GM23338 (cell line): ENCODE measurements around the gene SLC23A3. TPM values are rescaled to one million over a fixed set of nuclear protein-coding genes. Genes with fewer than 3 reads are reported as not detected.

ENCODE experiments used
- ATAC-seq: fragments of 200-7000 bp; cut with Tn5 transposase; 3 replicates; pipeline ENCODE4 v1.9.1; 2020
- DNase-seq: peaks from one replicate; pipeline ENCODE4 v3.0.0-alpha.2; 2015; ENCODE audit warnings: low spot score
- H2AFZ ChIP-seq: fragments of 200-600 bp; sonication (generic); 2 replicates; pipeline ENCODE4 v1.8.0; 2016; ENCODE audit warnings: antibody characterized with exemption, mild to moderate bottlenecking, moderate library complexity
- H3F3A ChIP-seq: fragments of 200-600 bp; sonication (generic); replicated peaks from 2 replicates; pipeline ENCODE4 v1.8.0; 2017; ENCODE audit warnings: antibody characterized with exemption, mixed run types, low read depth
- H3K27ac ChIP-seq: fragments of 200-600 bp; sonication (generic); 2 replicates; pipeline ENCODE4 v1.6.1; 2016; ENCODE audit warnings: low read depth
- H3K27me3 ChIP-seq: fragments of 200-600 bp; sonication (generic); 2 replicates; pipeline ENCODE4 v1.8.0; 2016; ENCODE audit warnings: mild to moderate bottlenecking, mixed run types, moderate library complexity; ENCODE audit not compliant: insufficient read depth
- H3K36me3 ChIP-seq: fragments of 200-600 bp; sonication (generic); 2 replicates; pipeline ENCODE4 v1.8.0; 2016; ENCODE audit warnings: mild to moderate bottlenecking; ENCODE audit not compliant: insufficient read depth
- H3K4me1 ChIP-seq: fragments of 200-600 bp; sonication (generic); 2 replicates; pipeline ENCODE4 v1.8.0; 2016; ENCODE audit warnings: mild to moderate bottlenecking, moderate library complexity; ENCODE audit not compliant: insufficient read depth
- H3K4me2 ChIP-seq: fragments of 200-600 bp; sonication (generic); 2 replicates; pipeline ENCODE4 v1.7.1; 2017; ENCODE audit warnings: mixed run types
- H3K4me3 ChIP-seq: fragments of 200-600 bp; sonication (generic); 2 replicates; pipeline ENCODE4 v1.6.1; 2016; ENCODE audit warnings: mixed run types
- H3K79me2 ChIP-seq: fragments of 200-600 bp; sonication (generic); replicated peaks from 2 replicates; pipeline ENCODE4 v1.8.0; 2017; ENCODE audit warnings: mild to moderate bottlenecking; ENCODE audit not compliant: insufficient read depth
- H3K9me2 ChIP-seq: fragments of 200-600 bp; sonication (generic); 2 replicates; pipeline ENCODE4 v1.8.0; 2017; ENCODE audit not compliant: insufficient read depth
- H4K20me1 ChIP-seq: fragments of 200-600 bp; sonication (generic); replicated peaks from 2 replicates; pipeline ENCODE4 v1.8.0; 2017; ENCODE audit warnings: mild to moderate bottlenecking; ENCODE audit not compliant: insufficient read depth
- H3K27ac Mint-ChIP-seq: 2 replicates; pipeline ENCODE4 v1.8.0; 2020; ENCODE audit warnings: inconsistent platforms, mild to moderate bottlenecking, moderate library complexity, mixed read lengths
- H3K27me3 Mint-ChIP-seq: 3 replicates; pipeline ENCODE4 v1.8.0; 2022; ENCODE audit warnings: low read depth, mild to moderate bottlenecking, moderate library complexity, mixed read lengths, inconsistent platforms; ENCODE audit not compliant: insufficient read depth, poor library complexity
- H3K36me3 Mint-ChIP-seq: 3 replicates; pipeline ENCODE4 v1.8.0; 2021; ENCODE audit warnings: low read depth, mild to moderate bottlenecking, inconsistent platforms, moderate library complexity, mixed read lengths
- H3K4me1 Mint-ChIP-seq: 3 replicates; pipeline ENCODE4 v1.8.0; 2020; ENCODE audit warnings: mild to moderate bottlenecking, inconsistent platforms, mixed read lengths
- H3K4me3 Mint-ChIP-seq: 3 replicates; pipeline ENCODE4 v1.8.0; 2021; ENCODE audit warnings: moderate library complexity, mild to moderate bottlenecking, inconsistent platforms, mixed read lengths
- H3K9me3 Mint-ChIP-seq: 3 replicates; pipeline ENCODE4 v1.8.0; 2020; ENCODE audit warnings: moderate library complexity, mild to moderate bottlenecking, inconsistent platforms, mixed read lengths
- CREB1 ChIP-seq: fragments of 250-450 bp; sonication (Bioruptor Pico); IDR thresholded peaks from 2 replicates; pipeline ENCODE4 v1.5.0; 2020; ENCODE audit warnings: low read depth, mild to moderate bottlenecking, moderate library complexity
- EZH2phosphoT487 ChIP-seq: fragments of 200-600 bp; sonication (generic); IDR thresholded peaks from one replicate; pipeline ENCODE4 v1.8.1; 2018; ENCODE audit warnings: antibody characterized with exemption; ENCODE audit not compliant: unreplicated experiment
- JUNB ChIP-seq: IDR thresholded peaks from one replicate; pipeline ENCODE4 v1.6.1; 2016; ENCODE audit warnings: antibody characterized with exemption; ENCODE audit not compliant: unreplicated experiment
- NANOG ChIP-seq: IDR thresholded peaks from 2 replicates; pipeline ENCODE4 v1.6.1; 2016; ENCODE audit warnings: antibody characterized with exemption, borderline replicate concordance
- POLR2AphosphoS5 ChIP-seq: IDR thresholded peaks from 2 replicates; pipeline ENCODE4 v1.6.1; 2016; ENCODE audit warnings: antibody characterized with exemption, low read depth
- STAT1 ChIP-seq: IDR thresholded peaks from one replicate; pipeline ENCODE4 v1.6.1; 2016; ENCODE audit warnings: antibody characterized with exemption; ENCODE audit not compliant: unreplicated experiment
- ZNF114 ChIP-seq: fragments of 250-450 bp; sonication (Bioruptor Pico); IDR thresholded peaks from 2 replicates; pipeline ENCODE4 v1.5.0; 2020; ENCODE audit warnings: mild to moderate bottlenecking, moderate library complexity
- ZNF462 ChIP-seq: fragments of 250-450 bp; sonication (Bioruptor Pico); IDR thresholded peaks from 2 replicates; pipeline ENCODE4 v1.5.0; 2020; ENCODE audit warnings: mild to moderate bottlenecking, moderate library complexity
- polyA plus RNA-seq: library from polyadenylated mRNA; unstranded; fragments of >200 nt; fragmentation: Nextera tagmentation; extraction: Ambion mirVana; gene quantifications from 2 replicates; pipeline ENCODE4 v1.2.1, GENCODE V29; 2016
- total RNA-seq: library from RNA; depleted of rRNA; stranded (reverse); fragments of >200 nt; shearing (Covaris generic); gene quantifications from 2 replicates; pipeline ENCODE4 v1.2.3, GENCODE V29; 2014
- TF ChIP-seq, protein P1 (sequence below): IDR thresholded peaks from one replicate; pipeline ENCODE4 v1.6.1; 2018; ENCODE audit warnings: antibody characterized with exemption; ENCODE audit not compliant: unreplicated experiment

SLC23A3 gene
- total and polyA plus RNA-seq, 2 experiments from 2014 or later, result 0.10 to 0.73 TPM

GRCh38 chr2:219176818-219177551, 7.2 kb upstream of the SLC23A3 start, which contains the start of gene CNPPD1 (continued):
- TF ChIP-seq ZNF462 (CRISPR knock-in tag) (no peak), JUNB (no peak), ZNF114 (CRISPR knock-in tag) (no peak), CREB1 (CRISPR knock-in tag) (peak; percentile 48), EZH2phosphoT487 (no peak)

- H3K4me3 Mint-ChIP-seq, result peak overlapping the region; percentile 90
- DNase-seq (no peak), ATAC-seq (peak; percentile 71)
- Histone ChIP-seq H2AFZ (peak overlapping the region; percentile 92), H3K4me2 (peak overlapping the region; percentile 95), H3F3A (peaks cover 20% of the 10 kb centered on the region), H3K4me1 (peaks cover 13% of the 10 kb centered on the region), H3K27me3 (no peaks in the 10 kb centered on the region), H3K9me2 (no peaks in the 10 kb centered on the region), H4K20me1 (no peaks in the 10 kb centered on the region; the same call in 1 of the 2 replicates), H3K4me3 (peak overlapping the region; percentile 71), H3K27ac (peak overlapping the region; percentile 80; the same call in 1 of the 2 replicates), H3K36me3 (no peaks in the 10 kb centered on the region), H3K79me2 (peaks cover 7% of the 10 kb centered on the region)
- no peak overlapping the region for H3K27ac Mint-ChIP-seq
- peaks cover 17% of the 10 kb centered on the region for H3K4me1 Mint-ChIP-seq
- H3K27me3 Mint-ChIP-seq, result peaks cover 18% of the 10 kb centered on the region
- no peaks in the 10 kb centered on the region; the same call in 2 of the 3 replicates for H3K9me3 Mint-ChIP-seq
- H3K36me3 Mint-ChIP-seq, result peaks cover 32% of the 10 kb centered on the region
- no peak for TF ChIP-seq STAT1
- no peak for TF ChIP-seq CREB1 (CRISPR knock-in tag)
- TF ChIP-seq, protein P1, sequence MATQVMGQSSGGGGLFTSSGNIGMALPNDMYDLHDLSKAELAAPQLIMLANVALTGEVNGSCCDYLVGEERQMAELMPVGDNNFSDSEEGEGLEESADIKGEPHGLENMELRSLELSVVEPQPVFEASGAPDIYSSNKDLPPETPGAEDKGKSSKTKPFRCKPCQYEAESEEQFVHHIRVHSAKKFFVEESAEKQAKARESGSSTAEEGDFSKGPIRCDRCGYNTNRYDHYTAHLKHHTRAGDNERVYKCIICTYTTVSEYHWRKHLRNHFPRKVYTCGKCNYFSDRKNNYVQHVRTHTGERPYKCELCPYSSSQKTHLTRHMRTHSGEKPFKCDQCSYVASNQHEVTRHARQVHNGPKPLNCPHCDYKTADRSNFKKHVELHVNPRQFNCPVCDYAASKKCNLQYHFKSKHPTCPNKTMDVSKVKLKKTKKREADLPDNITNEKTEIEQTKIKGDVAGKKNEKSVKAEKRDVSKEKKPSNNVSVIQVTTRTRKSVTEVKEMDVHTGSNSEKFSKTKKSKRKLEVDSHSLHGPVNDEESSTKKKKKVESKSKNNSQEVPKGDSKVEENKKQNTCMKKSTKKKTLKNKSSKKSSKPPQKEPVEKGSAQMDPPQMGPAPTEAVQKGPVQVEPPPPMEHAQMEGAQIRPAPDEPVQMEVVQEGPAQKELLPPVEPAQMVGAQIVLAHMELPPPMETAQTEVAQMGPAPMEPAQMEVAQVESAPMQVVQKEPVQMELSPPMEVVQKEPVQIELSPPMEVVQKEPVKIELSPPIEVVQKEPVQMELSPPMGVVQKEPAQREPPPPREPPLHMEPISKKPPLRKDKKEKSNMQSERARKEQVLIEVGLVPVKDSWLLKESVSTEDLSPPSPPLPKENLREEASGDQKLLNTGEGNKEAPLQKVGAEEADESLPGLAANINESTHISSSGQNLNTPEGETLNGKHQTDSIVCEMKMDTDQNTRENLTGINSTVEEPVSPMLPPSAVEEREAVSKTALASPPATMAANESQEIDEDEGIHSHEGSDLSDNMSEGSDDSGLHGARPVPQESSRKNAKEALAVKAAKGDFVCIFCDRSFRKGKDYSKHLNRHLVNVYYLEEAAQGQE, result no peak
- TF ChIP-seq NANOG, result no peak
- TF ChIP-seq EZH2phosphoT487, result no peak
- TF ChIP-seq POLR2AphosphoS5, result no peak
Observed at GRCh38 chr2:219175928-219176817, 6.3 kb upstream of the SLC23A3 start.
